H1 (cell line): Measurements from ENCODE around the gene KCNQ1. TPM values are rescaled to one million over a fixed set of nuclear protein-coding genes. Genes with fewer than 3 reads are reported as not detected.

Experiments used
- CTCF ChIA-PET: fragments of 300-600 bp; sonication (Branson Sonifier 250); formaldehyde crosslinking; loops from one replicate; lab custom pipeline; 2021; ENCODE audit not compliant: partially characterized antibody; lab: Charles Lee
- POLR2A ChIA-PET: fragments of 300-600 bp; sonication (Branson Sonifier 250); formaldehyde crosslinking; loops from one replicate; lab custom pipeline; 2021; ENCODE audit warnings: inconsistent platforms; ENCODE audit not compliant: partially characterized antibody; lab: Charles Lee
- DNase-seq, 2 experiments: peaks; one replicate each; pipeline versions ENCODE4 v3.0.0 to v3.0.0-alpha.2; 2010 to 2022; ENCODE audit warnings: low spot score in 2 of 2, low read depth in 1 of 2, mixed read lengths in 1 of 2
- FAIRE-seq: peaks from 2 replicates; lab custom pipeline; 2011; peaks lifted over from hg19 to GRCh38; lab: Jason Lieb, UNC
- H2AFZ ChIP-seq: 2 replicates; pipeline ENCODE4 v1.8.1; 2012; ENCODE audit warnings: low read length, inconsistent platforms
- H2AK5ac ChIP-seq: 2 replicates; pipeline ENCODE4 v1.6.1; 2013; ENCODE audit warnings: low read depth, low read length
- H2BK120ac ChIP-seq: replicated peaks from 2 replicates; pipeline ENCODE3; 2013; ENCODE audit warnings: low read depth, low read length, inconsistent platforms
- H2BK12ac ChIP-seq: 2 replicates; pipeline ENCODE4 v1.6.1; 2013; ENCODE audit warnings: low read depth, low read length
- H2BK15ac ChIP-seq: 2 replicates; pipeline ENCODE4 v1.6.1; 2013; ENCODE audit warnings: low read length
- H2BK20ac ChIP-seq: 2 replicates; pipeline ENCODE4 v1.6.1; 2013; ENCODE audit warnings: low read length
- H2BK5ac ChIP-seq: 2 replicates; pipeline ENCODE4 v1.6.1; 2013; ENCODE audit warnings: low read depth, low read length
- H3K14ac ChIP-seq: 2 replicates; pipeline ENCODE4 v1.6.1; 2013; ENCODE audit warnings: inconsistent platforms; ENCODE audit not compliant: insufficient read length
- H3K18ac ChIP-seq: 2 replicates; pipeline ENCODE4 v1.6.1; 2013; ENCODE audit warnings: low read length; ENCODE audit errors: extremely low read depth
- H3K23ac ChIP-seq: 2 replicates; pipeline ENCODE4 v1.6.1; 2013; ENCODE audit warnings: inconsistent platforms; ENCODE audit not compliant: insufficient read length
- H3K23me2 ChIP-seq: 2 replicates; pipeline ENCODE4 v1.6.1; 2013; ENCODE audit warnings: low read depth, low read length
- H3K27ac ChIP-seq: 2 replicates; pipeline ENCODE4 v1.6.1; 2011; ENCODE audit warnings: low read depth, low read length, inconsistent platforms
- H3K27me3 ChIP-seq, 4 experiments: replicated peaks in 1 of 4; 1 replicate in 1 of 4; 2 replicates in 3 of 4; pipeline versions ENCODE4 v1.6.1 to v1.8.1; 2011 to 2013; ENCODE audit warnings: low read length in 3 of 4, mild to moderate bottlenecking in 3 of 4, inconsistent platforms in 2 of 4, mixed read lengths in 2 of 4, moderate library complexity in 1 of 4; ENCODE audit not compliant: control insufficient read depth in 3 of 4, insufficient read depth in 3 of 4; ENCODE audit errors: extremely low read depth in 1 of 4
- H3K36me3 ChIP-seq, 4 experiments: 2 replicates each; pipeline versions ENCODE4 v1.6.1 to v1.8.1; 2011 to 2013; ENCODE audit warnings: mild to moderate bottlenecking in 4 of 4, low read length in 3 of 4, moderate library complexity in 2 of 4, control low read depth in 1 of 4, inconsistent platforms in 1 of 4; ENCODE audit not compliant: insufficient read depth in 4 of 4, control insufficient read depth in 2 of 4
- H3K4ac ChIP-seq: replicated peaks from 2 replicates; pipeline ENCODE3; 2013; ENCODE audit warnings: low read length, low read depth, mixed read lengths, inconsistent platforms; ENCODE audit not compliant: insufficient read length
- H3K4me1 ChIP-seq, 4 experiments: replicated peaks in 1 of 4; 1 replicate in 1 of 4; 2 replicates in 3 of 4; pipeline versions ENCODE4 v1.6.1 to v1.8.1; 2011 to 2013; ENCODE audit warnings: low read length in 3 of 4, inconsistent platforms in 2 of 4, mixed read lengths in 1 of 4; ENCODE audit not compliant: insufficient read depth in 4 of 4, control insufficient read depth in 3 of 4
- H3K4me2 ChIP-seq, 2 experiments: 2 replicates each; pipeline versions ENCODE4 v1.6.1 to v1.8.1; 2011 to 2013; ENCODE audit warnings: low read depth in 2 of 2, low read length in 2 of 2, control low read depth in 1 of 2, inconsistent platforms in 1 of 2, mild to moderate bottlenecking in 1 of 2; ENCODE audit not compliant: insufficient read depth in 1 of 2
- H3K4me3 ChIP-seq, 4 experiments: fragments of 200-600, 300-600 bp in 1 of 4; sonication (generic), shearing (Covaris generic), sonication (Bioruptor Twin) in 1 of 4; 2 replicates each; pipeline versions ENCODE4 v1.5.1 to v1.8.1; 2011 to 2016; ENCODE audit warnings: low read length in 4 of 4, low read depth in 3 of 4, control low read depth in 2 of 4, inconsistent platforms in 2 of 4, mild to moderate bottlenecking in 2 of 4, mixed read lengths in 1 of 4, moderate library complexity in 1 of 4; ENCODE audit not compliant: insufficient read depth in 2 of 4; ENCODE audit errors: extremely low read depth in 1 of 4
- H3K56ac ChIP-seq: replicated peaks from 2 replicates; pipeline ENCODE3; 2013; ENCODE audit warnings: low read depth, mild to moderate bottlenecking, mixed read lengths, low read length, inconsistent platforms; ENCODE audit not compliant: insufficient read length
- H3K79me1 ChIP-seq: 2 replicates; pipeline ENCODE4 v1.6.1; 2013; ENCODE audit warnings: low read depth, low read length, control low read depth
- H3K79me2 ChIP-seq, 2 experiments: 2 replicates each; pipeline versions ENCODE4 v1.6.1 to v1.8.1; 2012 to 2013; ENCODE audit warnings: low read length in 2 of 2, mild to moderate bottlenecking in 2 of 2, inconsistent platforms in 1 of 2; ENCODE audit not compliant: insufficient read depth in 2 of 2, control insufficient read depth in 1 of 2
- H3K9ac ChIP-seq, 4 experiments: replicated peaks in 1 of 4; 1 replicate in 1 of 4; 2 replicates in 3 of 4; pipeline versions ENCODE4 v1.6.1 to v1.8.1; 2011 to 2013; ENCODE audit warnings: low read depth in 3 of 4, low read length in 3 of 4, control low read depth in 2 of 4, mild to moderate bottlenecking in 2 of 4, moderate library complexity in 2 of 4, inconsistent platforms in 1 of 4; ENCODE audit errors: extremely low read depth in 1 of 4
- H3K9me3 ChIP-seq, 2 experiments: 2 replicates each; pipeline versions ENCODE4 v1.6.1 to v1.8.1; 2012 to 2013; ENCODE audit warnings: mild to moderate bottlenecking in 2 of 2, moderate library complexity in 2 of 2, control low read depth in 1 of 2, inconsistent platforms in 1 of 2, low read depth in 1 of 2, low read length in 1 of 2, mixed read lengths in 1 of 2; ENCODE audit not compliant: insufficient read depth in 2 of 2
- H4K20me1 ChIP-seq, 2 experiments: replicated peaks in 1 of 2; 2 replicates each; pipeline versions ENCODE3 to v1.8.1; 2011 to 2013; ENCODE audit warnings: inconsistent platforms in 2 of 2, low read length in 2 of 2, mild to moderate bottlenecking in 1 of 2; ENCODE audit not compliant: insufficient read depth in 2 of 2, control insufficient read depth in 1 of 2
- H4K5ac ChIP-seq: 2 replicates; pipeline ENCODE4 v1.6.1; 2013; ENCODE audit warnings: low read length, low read depth, mixed read lengths, inconsistent platforms; ENCODE audit not compliant: insufficient read length
- H4K8ac ChIP-seq: 2 replicates; pipeline ENCODE4 v1.8.0; 2013; ENCODE audit warnings: mild to moderate bottlenecking, moderate library complexity, low read length, inconsistent platforms; ENCODE audit not compliant: insufficient read depth; ENCODE audit errors: extremely low read depth
- H4K91ac ChIP-seq: replicated peaks from 2 replicates; pipeline ENCODE3; 2013; ENCODE audit warnings: low read length, mixed read lengths, inconsistent platforms; ENCODE audit not compliant: insufficient read length
- MAFK ChIP-seq: IDR thresholded peaks from 2 replicates; pipeline ENCODE4 v1.6.1; 2012; ENCODE audit warnings: low read depth, mild to moderate bottlenecking, improper control_type of control experiment, low read length
- POLR2A ChIP-seq, 2 experiments: IDR thresholded peaks; 1 replicate in 1 of 2; 2 replicates in 1 of 2; pipeline ENCODE4 v1.6.1; 2011; ENCODE audit warnings: low read depth in 2 of 2, low read length in 2 of 2, mild to moderate bottlenecking in 2 of 2; ENCODE audit errors: control extremely low read depth in 1 of 2
- POLR2AphosphoS5 ChIP-seq: IDR thresholded peaks from 2 replicates; pipeline ENCODE4 v1.6.1; 2011; ENCODE audit warnings: low read depth, low read length
- RFX5 ChIP-seq: IDR thresholded peaks from 2 replicates; pipeline ENCODE4 v1.6.1; 2011; ENCODE audit warnings: low read depth, low read length, improper control_type of control experiment, borderline replicate concordance
- SP2 ChIP-seq: IDR thresholded peaks from 2 replicates; pipeline ENCODE4 v1.6.1; 2012; ENCODE audit warnings: mild to moderate bottlenecking, low read length, inconsistent platforms
- WGBS, 2 experiments: shearing (Covaris generic) in 1 of 2; methylation state at CpG; one replicate each; pipeline versions ENCODE4 v1.1.6 to v1.1.7; 2013 to 2015; ENCODE audit warnings: low lambda C conversion rate in 2 of 2, mixed read lengths in 2 of 2, inconsistent platforms in 1 of 2, low coverage in 1 of 2, missing lambda C conversion rate in 1 of 2; ENCODE audit not compliant: insufficient replicate concordance in 2 of 2, insufficient coverage in 1 of 2, insufficient read length in 1 of 2; ENCODE audit errors: extremely low coverage in 1 of 2, missing lambda C conversion rate in 1 of 2; 5-methylcytosine and 5-hydroxymethylcytosine counted together
- polyA plus RNA-seq, 7 experiments: library from polyadenylated mRNA; depleted of rRNA in 3 of 7; stranded (reverse) in 5 of 7; unstranded in 2 of 7; fragments of >200 nt in 5 of 7; fragments of 200-250 nt in 2 of 7; gene quantifications; 1 replicate in 5 of 7; 2 replicates in 1 of 7; 4 replicates in 1 of 7; pipeline versions ENCODE4 v1.2.1 to v1.2.3, GENCODE V29; 2011 to 2013; ENCODE audit warnings: missing spikeins in 2 of 7, mixed read lengths in 2 of 7
- total RNA-seq: library from RNA; stranded (reverse); fragmentation: NEBNext Ultra II Directional; extraction: Animal tissue kit (Norgen Biotek cat#: 25700); gene quantifications from 2 replicates; pipeline ENCODE4 v1.2.1, GENCODE V29; 2021

KCNQ1 gene
- total and polyA plus RNA-seq, 2 of the 8 experiments (the other 6 are each of a cell fraction or from before 2014, with no cell fraction given), result 1.9 to 2.0 TPM

GRCh38 chr11:2398664-2399355, 46.0 kb upstream of the KCNQ1 start:
- Histone ChIP-seq H4K8ac (peak overlapping the region; percentile 77), H4K20me1 (peaks cover 7 to 11% of the 10 kb centered on the region in 2 experiments), H3K9me3 (no peaks in the 10 kb centered on the region), H2AK5ac (no peak overlapping the region), H4K5ac (no peak overlapping the region), H3K9ac (no peak overlapping the region), H3K4me3 (peak overlapping the region in 3 of 4 experiments; percentile 64 to 86 (median 71); a peak in 4 of 8 replicates), H2BK15ac (no peak overlapping the region), H4K91ac (no peak overlapping the region), H3K27me3 (no peaks in the 10 kb centered on the region), H3K4ac (no peak overlapping the region), H3K23ac (no peak overlapping the region), H3K79me2 (peaks cover 0 to 14% of the 10 kb centered on the region in 2 experiments; a peak in 3 of 4 replicates), H3K56ac (no peak overlapping the region), H3K79me1 (no peaks in the 10 kb centered on the region; the same call in 1 of the 2 replicates), H2BK12ac (no peak overlapping the region), H2BK5ac (no peak overlapping the region), H2BK20ac (no peak overlapping the region), H3K4me1 (peaks cover 0 to 17% (median 6%) of the 10 kb centered on the region in 4 experiments; a peak in 5 of 7 replicates), H3K18ac (no peak overlapping the region), H3K14ac (no peak overlapping the region), H3K27ac (no peak overlapping the region), H2AFZ (no peak overlapping the region), H3K4me2 (peak overlapping the region; percentile 47 to 86; a peak in 3 of 4 replicates)
- ChIA-PET POLR2A (interaction anchor here (0.9 to 5.0 kb wide), 6 partner anchors 11 to 93 kb away, joined by 3 to 42 read pairs (median 12); partner anchors contain the start of gene CD81), CTCF (interaction anchor here (1.0 to 14.1 kb wide), 6 partner anchors 8 to 94 kb away, joined by 3 to 196 read pairs (median 28); no protein-coding TSS in a partner anchor)
- no peak for DNase-seq
- WGBS, 2 experiments, result 73% methylated on average over 5 of the region's 7 CpGs; no CpG with 5 or more reads in 1 of the 2 experiments
- no peak for FAIRE-seq
- no peak for TF ChIP-seq POLR2AphosphoS5
- no peak for TF ChIP-seq POLR2A (IDR thresholded peaks at IDR 0.05; ENCODE audit: control extremely low read depth in 1 of 2, low read depth in 2 of 2, low read length in 2 of 2)
- no peak for TF ChIP-seq SP2
- no peak for TF ChIP-seq MAFK
- TF ChIP-seq RFX5, result no peak
- TF ChIP-seq, all 59 proteins: peak for 0
- peaks cover 4 to 32% (median 10%) of the 10 kb centered on the region in 4 experiments; a peak in 5 of 8 replicates for H3K36me3 ChIP-seq
- no peak overlapping the region for H2BK120ac ChIP-seq
- peaks cover 12% of the 10 kb centered on the region for H3K23me2 ChIP-seq
